Gastrocnemius medialis (tissue), 4 donors: ENCODE measurements around the gene EXOC6. TPM values are rescaled to one million over a fixed set of nuclear protein-coding genes. Genes with fewer than 3 reads are reported as not detected.

Source experiments
- ATAC-seq, 2 donors: fragments of 150-250 bp; one replicate each; pipeline ENCODE4 v1.9.1; 2016
- DNase-seq, 2 donors: peaks; one replicate each; pipeline ENCODE4 v3.0.0-alpha.2; 2019
- H3K27ac ChIP-seq, 4 donors: fragments of 200-600 bp; sonication (generic); 1 replicate in 1 of 4; 2 replicates in 3 of 4; pipeline ENCODE4 v1.5.1; 2016 to 2018; ENCODE audit warnings: mild to moderate bottlenecking in 2 of 4, moderate library complexity in 1 of 4
- H3K27me3 ChIP-seq, 3 donors: fragments of 200-600 bp; sonication (generic) in 2 of 3; 1 replicate in 1 of 3; 2 replicates in 2 of 3; pipeline versions ENCODE4 v1.5.1 to v1.6.0; 2016 to 2019; ENCODE audit warnings: mild to moderate bottlenecking in 1 of 3, moderate library complexity in 1 of 3
- H3K36me3 ChIP-seq, 2 donors: fragments of 200-600 bp; sonication (generic) in 1 of 2; one replicate each; pipeline ENCODE4 v1.5.1; 2017 to 2018
- H3K4me1 ChIP-seq, 2 donors: fragments of 200-600 bp; sonication (generic) in 1 of 2; one replicate each; pipeline ENCODE4 v1.5.1; 2016 to 2017; ENCODE audit warnings: mild to moderate bottlenecking in 2 of 2
- H3K4me3 ChIP-seq, 4 donors: fragments of 200-600 bp; sonication (generic) in 3 of 4; 1 replicate in 1 of 4; 2 replicates in 3 of 4; pipeline ENCODE4 v1.5.1; 2016 to 2019; ENCODE audit warnings: mild to moderate bottlenecking in 2 of 4
- H3K9me3 ChIP-seq, 3 donors: fragments of 200-600 bp; sonication (generic) in 2 of 3; 1 replicate in 1 of 3; 2 replicates in 2 of 3; pipeline ENCODE4 v1.5.1; 2016 to 2019
- POLR2A ChIP-seq, 2 donors: fragments of 450-650 bp; IDR thresholded peaks; one replicate each; pipeline ENCODE4 v1.6.1; 2017; ENCODE audit warnings: antibody characterized with exemption in 2 of 2, mild to moderate bottlenecking in 2 of 2, moderate library complexity in 2 of 2
- in situ Hi-C, 4 donors: fragments of 200-750 bp; cut with MboI; loops; one replicate each; pipeline versions ENCODE4 v1.15.0 to v1.8.0; 2017; ENCODE audit warnings: low sequenced_read_pairs in 4 of 4
- intact Hi-C: fragments of 100-400 bp; cut with DNase I; formaldehyde crosslinking; loops from one replicate; pipeline ENCODE4 v1.15.1; 2023; ENCODE audit warnings: low total_unique reads
- total RNA-seq, 4 donors: library from RNA; depleted of rRNA; stranded (reverse); fragments of >200 nt; gene quantifications; one replicate each; pipeline versions ENCODE4 v1.1.0 to v1.2.3, GENCODE V29; 2016
- TF ChIP-seq, protein P1 (sequence below), 5 experiments: fragments of 450-650 bp in 3 of 5; fragments of 200-600 bp in 2 of 5; sonication (generic) in 2 of 5; IDR thresholded peaks in 4 of 5; conservative IDR thresholded peaks in 1 of 5; 1 replicate in 4 of 5; 2 replicates in 1 of 5; pipeline ENCODE4 v1.5.1; 2016 to 2019; ENCODE audit warnings: antibody characterized with exemption in 5 of 5, mild to moderate bottlenecking in 3 of 5, moderate library complexity in 3 of 5

EXOC6 gene
- total RNA-seq, 4 donors from 2014 or later, result 11.8 to 16.8 (median 14.6) TPM

DNA sequence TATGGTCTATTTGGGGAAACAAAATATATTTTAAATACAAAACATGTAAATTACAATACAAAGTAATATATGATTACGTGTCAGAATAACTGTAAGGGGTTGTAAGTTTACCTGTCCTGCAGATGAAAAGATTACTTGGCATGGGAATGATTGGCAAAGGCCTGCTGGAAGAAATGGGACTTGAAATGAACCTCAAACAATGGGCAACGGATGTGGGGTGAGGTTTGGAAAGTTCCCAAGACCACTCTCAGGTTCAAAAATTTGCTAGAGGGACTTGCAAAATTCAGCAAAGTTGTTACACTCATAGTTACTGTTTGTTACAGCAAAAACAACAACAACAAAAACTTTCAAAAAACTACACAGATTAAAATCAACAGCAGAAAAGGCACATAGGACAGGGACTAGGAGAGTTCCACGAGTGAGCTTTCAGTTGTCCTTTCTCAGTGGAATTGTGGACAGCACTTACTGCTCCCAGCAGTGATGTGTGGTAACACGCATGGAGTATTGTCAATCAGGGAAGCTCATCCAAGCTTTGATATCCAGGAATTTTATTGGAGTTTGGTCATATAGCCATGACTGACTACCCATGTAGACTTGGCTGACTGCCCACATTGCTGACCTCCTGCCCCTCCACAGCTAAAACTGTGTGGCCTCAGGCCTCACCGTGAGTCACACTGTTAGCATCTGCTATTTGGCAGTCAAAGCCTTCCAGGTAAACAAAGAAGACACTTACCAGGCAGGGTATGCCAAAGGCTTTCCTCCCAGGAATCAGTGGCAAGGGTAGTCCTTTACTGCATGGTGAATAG is 43.8 kb downstream of the EXOC6 start:
- peak in 1 of 2 donors; percentile 86 for ATAC-seq
- H3K4me1 ChIP-seq, result peaks cover 35 to 55% of the 10 kb centered on the region in 2 donors
- H3K27me3 ChIP-seq, result no peaks in the 10 kb centered on the region
- peak in 1 of 2 donors; percentile 33 for DNase-seq
- H3K4me3 ChIP-seq, result no peak overlapping the region
- H3K36me3 ChIP-seq, result no peaks in the 10 kb centered on the region
- TF ChIP-seq, protein P1, sequence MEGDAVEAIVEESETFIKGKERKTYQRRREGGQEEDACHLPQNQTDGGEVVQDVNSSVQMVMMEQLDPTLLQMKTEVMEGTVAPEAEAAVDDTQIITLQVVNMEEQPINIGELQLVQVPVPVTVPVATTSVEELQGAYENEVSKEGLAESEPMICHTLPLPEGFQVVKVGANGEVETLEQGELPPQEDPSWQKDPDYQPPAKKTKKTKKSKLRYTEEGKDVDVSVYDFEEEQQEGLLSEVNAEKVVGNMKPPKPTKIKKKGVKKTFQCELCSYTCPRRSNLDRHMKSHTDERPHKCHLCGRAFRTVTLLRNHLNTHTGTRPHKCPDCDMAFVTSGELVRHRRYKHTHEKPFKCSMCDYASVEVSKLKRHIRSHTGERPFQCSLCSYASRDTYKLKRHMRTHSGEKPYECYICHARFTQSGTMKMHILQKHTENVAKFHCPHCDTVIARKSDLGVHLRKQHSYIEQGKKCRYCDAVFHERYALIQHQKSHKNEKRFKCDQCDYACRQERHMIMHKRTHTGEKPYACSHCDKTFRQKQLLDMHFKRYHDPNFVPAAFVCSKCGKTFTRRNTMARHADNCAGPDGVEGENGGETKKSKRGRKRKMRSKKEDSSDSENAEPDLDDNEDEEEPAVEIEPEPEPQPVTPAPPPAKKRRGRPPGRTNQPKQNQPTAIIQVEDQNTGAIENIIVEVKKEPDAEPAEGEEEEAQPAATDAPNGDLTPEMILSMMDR (IDR thresholded peaks at IDR 0.05 in 4 of 5, conservative IDR thresholded peaks at IDR 0.05 in 1 of 5), result no peak
- TF ChIP-seq POLR2A (IDR thresholded peaks at IDR 0.05), result no peak
- in situ Hi-C loops, result no loop called here
- no peaks in the 10 kb centered on the region for H3K9me3 ChIP-seq
- intact Hi-C loops, result no loop called here
- peak overlapping the region in 1 of 4 donors; percentile 14 for H3K27ac ChIP-seq

DNA sequence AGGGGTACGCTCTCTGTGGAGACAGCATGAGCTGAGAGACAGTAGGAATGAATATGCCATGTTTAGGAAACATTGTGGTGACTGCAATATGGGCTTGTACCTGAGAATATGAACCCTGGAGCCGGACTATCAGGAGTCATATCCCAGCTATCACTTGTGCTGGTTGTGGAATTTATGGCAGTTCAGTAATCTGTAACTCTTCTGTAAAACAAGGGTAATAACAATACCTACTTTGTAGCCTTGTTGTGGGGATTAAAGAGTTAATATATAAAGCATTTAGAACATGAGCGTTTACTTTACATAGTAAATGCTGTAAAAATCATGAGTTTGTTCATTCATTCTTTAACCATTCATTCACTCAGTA is 44.4 kb downstream of the EXOC6 start:
- ATAC-seq (no peak), DNase-seq (no peak)
- H3K36me3 ChIP-seq, result peaks cover 0 to 3% of the 10 kb centered on the region in 2 donors
- no peaks in the 10 kb centered on the region for H3K9me3 ChIP-seq
- H3K27ac ChIP-seq, result peak overlapping the region in 1 of 4 donors; percentile 14
- TF ChIP-seq, protein P1 (IDR thresholded peaks at IDR 0.05 in 4 of 5, conservative IDR thresholded peaks at IDR 0.05 in 1 of 5), result no peak
- no peak for TF ChIP-seq POLR2A (IDR thresholded peaks at IDR 0.05)
- H3K4me3 ChIP-seq, result no peak overlapping the region
- no peaks in the 10 kb centered on the region for H3K27me3 ChIP-seq
- in situ Hi-C loops, result no loop called here
- peaks cover 33 to 53% of the 10 kb centered on the region in 2 donors for H3K4me1 ChIP-seq
- intact Hi-C loops, result no loop called here

DNA sequence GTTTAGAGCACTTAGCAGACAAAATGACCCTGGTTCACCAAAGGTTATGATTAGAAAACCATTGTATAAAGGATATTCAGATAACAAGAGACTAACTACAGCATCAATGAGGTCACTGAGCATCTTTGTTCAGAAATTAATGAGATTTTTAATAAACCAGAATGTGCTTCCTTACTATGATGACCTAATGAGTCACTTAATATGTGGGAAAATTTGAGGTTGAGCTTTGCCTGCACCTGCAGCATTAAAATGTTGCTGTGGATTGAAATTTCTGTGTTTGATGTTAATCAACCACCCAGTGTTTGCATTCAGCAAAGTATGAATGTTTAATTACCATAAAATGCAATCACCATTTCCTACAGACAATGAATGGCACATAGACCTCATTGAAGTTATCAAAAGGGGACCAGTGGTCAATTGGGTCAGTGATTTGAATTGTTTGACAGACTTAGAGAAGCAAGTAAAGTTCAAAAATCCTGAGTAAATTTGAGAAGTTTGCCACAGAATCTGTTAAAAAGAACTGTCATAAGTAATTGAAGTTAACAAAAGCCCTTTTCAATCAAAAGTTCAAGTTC is 45.8 kb downstream of the EXOC6 start:
- no peak for DNase-seq
- no peak for TF ChIP-seq POLR2A (IDR thresholded peaks at IDR 0.05)
- TF ChIP-seq, protein P1 (IDR thresholded peaks at IDR 0.05 in 4 of 5, conservative IDR thresholded peaks at IDR 0.05 in 1 of 5), result no peak
- intact Hi-C loops, result no loop called here
- H3K27me3 ChIP-seq, result no peaks in the 10 kb centered on the region
- ATAC-seq, result no peak
- no peak overlapping the region for H3K27ac ChIP-seq
- H3K4me1 ChIP-seq, result peaks cover 24 to 45% of the 10 kb centered on the region in 2 donors
- H3K9me3 ChIP-seq, result no peaks in the 10 kb centered on the region
- no peak overlapping the region for H3K4me3 ChIP-seq
- peaks cover 0 to 5% of the 10 kb centered on the region in 2 donors for H3K36me3 ChIP-seq
- in situ Hi-C loops, result no loop called here

- H3K4me3 ChIP-seq, result no peak overlapping the region
- H3K4me1 ChIP-seq, result peaks cover 0 to 12% of the 10 kb centered on the region in 2 donors
- TF ChIP-seq, protein P1 (IDR thresholded peaks at IDR 0.05 in 4 of 5, conservative IDR thresholded peaks at IDR 0.05 in 1 of 5), result no peak
- TF ChIP-seq POLR2A (IDR thresholded peaks at IDR 0.05), result no peak
- H3K27ac ChIP-seq, result no peak overlapping the region
- in situ Hi-C loops, result no loop called here
- H3K9me3 ChIP-seq, result no peaks in the 10 kb centered on the region
- ATAC-seq (no peak), DNase-seq (no peak)
- no peaks in the 10 kb centered on the region for H3K27me3 ChIP-seq
- intact Hi-C loops, result no loop called here
- H3K36me3 ChIP-seq, result peaks cover 0 to 5% of the 10 kb centered on the region in 2 donors
These were observed 49.6 kb downstream of the EXOC6 start for GRCh38 chr10:92897916-92898315.
